GM12878 (cell line): ENCODE data around the gene HDAC7. TPM values are rescaled to one million over a fixed set of nuclear protein-coding genes. Genes with fewer than 3 reads are reported as not detected.

Source experiments
- ATAC-seq: fragments of 200-7000 bp; cut with Tn5 transposase; 3 replicates; pipeline ENCODE4 v1.9.1; 2020; ENCODE audit warnings: mild to moderate bottlenecking, moderate library complexity
- BruUV-seq: library from RNA; stranded (reverse); fragments of 400-500 nt; replicated peaks from 2 replicates; lab custom pipeline; 2021; lab: Mats Ljungman, UMichigan
- CTCF ChIA-PET: fragments of 300-600 bp; sonication (Branson Sonifier 250); formaldehyde crosslinking; extraction: SDS; loops from one replicate; lab custom pipeline; 2021; ENCODE audit warnings: inconsistent platforms; lab: Yijun Ruan, JAX
- POLR2A ChIA-PET: fragments of 350-600 bp; formaldehyde crosslinking; extraction: SDS; loops from one replicate; lab custom pipeline; 2021; ENCODE audit warnings: inconsistent platforms; lab: Charles Lee
- RAD21 ChIA-PET: fragments of 300-600 bp; sonication (Branson Sonifier 250); formaldehyde crosslinking; loops from one replicate; lab custom pipeline; 2023; ENCODE audit warnings: antibody characterized with exemption; ENCODE audit not compliant: unreplicated experiment; lab: Charles Lee
- SMC1A ChIA-PET: fragments of 300-600 bp; sonication (Branson Sonifier 250); formaldehyde crosslinking; loops from one replicate; lab custom pipeline; 2023; ENCODE audit not compliant: unreplicated experiment, uncharacterized antibody; lab: Charles Lee
- DNase-seq: peaks from one replicate; pipeline ENCODE4 v3.0.0-alpha.2; 2011; ENCODE audit warnings: low read depth, low spot score
- FAIRE-seq: peaks from 3 replicates; lab custom pipeline; 2011; peaks lifted over from hg19 to GRCh38; lab: Jason Lieb, UNC
- H2AFZ ChIP-seq: 2 replicates; pipeline ENCODE4 v1.6.0; 2011; ENCODE audit warnings: low read depth, low read length, control low read depth; ENCODE audit not compliant: control insufficient read depth
- H3K27ac ChIP-seq: 2 replicates; pipeline ENCODE4 v1.5.1; 2011; ENCODE audit warnings: control low read depth; ENCODE audit not compliant: control insufficient read depth, insufficient read depth
- H3K27me3 ChIP-seq, 2 experiments: replicated peaks in 1 of 2; 2 replicates each; pipeline versions ENCODE4 v1.6.0 to v1.6.1; 2011; ENCODE audit warnings: low read length in 1 of 2; ENCODE audit not compliant: control insufficient read depth in 2 of 2, insufficient read depth in 2 of 2
- H3K36me3 ChIP-seq, 2 experiments: 2 replicates each; pipeline ENCODE4 v1.5.1; 2011; ENCODE audit warnings: low read length in 1 of 2; ENCODE audit not compliant: control insufficient read depth in 2 of 2, insufficient read depth in 2 of 2
- H3K4me1 ChIP-seq: 2 replicates; pipeline ENCODE4 v1.6.1; 2011; ENCODE audit warnings: mild to moderate bottlenecking, low read length, moderate library complexity, mixed read lengths; ENCODE audit not compliant: control insufficient read depth, insufficient read depth
- H3K4me2 ChIP-seq: 2 replicates; pipeline ENCODE4 v1.6.0; 2011; ENCODE audit warnings: control low read depth; ENCODE audit not compliant: control insufficient read depth, insufficient read depth
- H3K4me3 ChIP-seq: fragments of 200-600 bp; sonication (generic); 2 replicates; pipeline ENCODE4 v1.5.1; 2016
- H3K79me2 ChIP-seq: 2 replicates; pipeline ENCODE4 v1.6.0; 2011; ENCODE audit warnings: low read length; ENCODE audit not compliant: control insufficient read depth, insufficient read depth
- H3K9ac ChIP-seq: 2 replicates; pipeline ENCODE4 v1.8.0; 2011; ENCODE audit warnings: low read length, control low read depth, mixed read lengths; ENCODE audit not compliant: control insufficient read depth, insufficient read depth
- H3K9me3 ChIP-seq: replicated peaks from 3 replicates; pipeline ENCODE4 v1.5.1; 2011; ENCODE audit warnings: mild to moderate bottlenecking, low read length; ENCODE audit not compliant: control insufficient read depth, insufficient read depth
- H4K20me1 ChIP-seq: 2 replicates; pipeline ENCODE4 v1.6.0; 2011; ENCODE audit not compliant: control insufficient read depth, insufficient read depth
- BHLHE40 ChIP-seq, 2 experiments: fragments of 450-650 bp in 1 of 2; IDR thresholded peaks; 2 replicates each; pipeline ENCODE4 v1.6.1; 2011 to 2017; ENCODE audit warnings: low read depth in 2 of 2, borderline replicate concordance in 1 of 2, improper control_type of control experiment in 1 of 2, low read length in 1 of 2, mild to moderate bottlenecking in 1 of 2
- EED ChIP-seq: sonication (generic); IDR thresholded peaks from 2 replicates; pipeline ENCODE4 v1.6.1; 2016; ENCODE audit warnings: antibody characterized with exemption, low read depth
- ETV6 ChIP-seq, 2 experiments: fragments of 450-650 bp in 1 of 2; IDR thresholded peaks in 1 of 2; conservative IDR thresholded peaks in 1 of 2; 2 replicates each; pipeline ENCODE4 v1.6.1; 2014; ENCODE audit warnings: antibody characterized with exemption in 1 of 2, borderline replicate concordance in 1 of 2, low read depth in 1 of 2, mild to moderate bottlenecking in 1 of 2, moderate library complexity in 1 of 2
- HCFC1 ChIP-seq: fragments of 150-350 bp; IDR thresholded peaks from 2 replicates; pipeline ENCODE4 v1.6.1; 2014; ENCODE audit warnings: low read length
- IKZF2 ChIP-seq, 2 experiments: fragments of 450-650 bp; IDR thresholded peaks; 2 replicates each; pipeline ENCODE4 v1.6.1; 2017; ENCODE audit warnings: mild to moderate bottlenecking in 2 of 2, moderate library complexity in 2 of 2
- LARP7 ChIP-seq: fragments of 450-650 bp; IDR thresholded peaks from 2 replicates; pipeline ENCODE4 v1.6.1; 2017; ENCODE audit warnings: mild to moderate bottlenecking
- NRF1 ChIP-seq: conservative IDR thresholded peaks from 2 replicates; pipeline ENCODE4 v1.6.1; 2011; ENCODE audit warnings: mild to moderate bottlenecking, low read depth, low read length, improper control_type of control experiment
- RCOR1 ChIP-seq: conservative IDR thresholded peaks from 2 replicates; pipeline ENCODE4 v1.6.1; 2012; ENCODE audit warnings: low read depth, low read length, improper control_type of control experiment
- RELA ChIP-seq: fragments of 450-650 bp; IDR thresholded peaks from 2 replicates; pipeline ENCODE4 v1.8.0; 2014; ENCODE audit warnings: borderline replicate concordance; ENCODE audit not compliant: partially characterized antibody
- SREBF2 ChIP-seq: IDR thresholded peaks from 2 replicates; pipeline ENCODE4 v1.6.1; 2012; ENCODE audit warnings: mild to moderate bottlenecking, low read length
- ZSCAN29 ChIP-seq: fragments of 450-650 bp; IDR thresholded peaks from 2 replicates; pipeline ENCODE4 v1.6.1; 2017; ENCODE audit warnings: mild to moderate bottlenecking, moderate library complexity
- WGBS: methylation state at CpG from one replicate; pipeline ENCODE4 v1.1.6; 2016; ENCODE audit warnings: low lambda C conversion rate; ENCODE audit not compliant: insufficient replicate concordance, insufficient coverage; ENCODE audit errors: missing lambda C conversion rate; 5-methylcytosine and 5-hydroxymethylcytosine counted together
- in situ Hi-C: fragments of 300-500 bp; cut with MboI; formaldehyde crosslinking; loops from 9 replicates; pipeline ENCODE4 v1.14.3; 2018; ENCODE audit warnings: mixed read lengths
- intact Hi-C: fragments of 100-400 bp; cut with micrococcal nuclease; formaldehyde crosslinking; loops from one replicate; pipeline ENCODE4 v1.14.2; 2022; ENCODE audit not compliant: unreplicated experiment
- polyA plus RNA-seq, 11 experiments: library from polyadenylated mRNA; depleted of rRNA in 4 of 11; unstranded in 6 of 11; stranded (reverse) in 5 of 11; fragments of >200 nt; fragmentation: Nextera tagmentation in 4 of 11; fragmentation: Illumina TruSeq in 1 of 11; extraction: Ambion mirVana in 4 of 11; extraction: Trizol in 1 of 11; gene quantifications; 1 replicate in 1 of 11; 2 replicates in 10 of 11; pipeline versions ENCODE4 v1.2.1 to v1.2.3, GENCODE V29; 2011 to 2016; ENCODE audit warnings: inconsistent platforms in 2 of 11, missing spikeins in 2 of 11, low read depth in 1 of 11
- total RNA-seq, 4 experiments: library from RNA; depleted of rRNA in 3 of 4; stranded (reverse); fragments of >200 nt in 3 of 4; fragmentation: Illumina TruSeq in 1 of 4; extraction: Trizol in 1 of 4; gene quantifications; 2 replicates each; pipeline versions ENCODE4 v1.2.1 to v1.2.3, GENCODE V29; 2013 to 2021
- TF ChIP-seq, protein P1 (sequence below): IDR thresholded peaks from 2 replicates; pipeline ENCODE4 v1.6.1; 2012; ENCODE audit warnings: improper control_type of control experiment, low read depth, low read length; ENCODE audit not compliant: insufficient replicate concordance
- TF ChIP-seq, protein P2 (sequence below): fragments of 450-650 bp; IDR thresholded peaks from 2 replicates; pipeline ENCODE4 v1.6.1; 2017; ENCODE audit warnings: borderline replicate concordance
- TF ChIP-seq, protein P3 (sequence below): IDR thresholded peaks from 2 replicates; pipeline ENCODE4 v1.6.1; 2011; ENCODE audit warnings: mild to moderate bottlenecking, low read depth, low read length, moderate library complexity; ENCODE audit not compliant: insufficient replicate concordance

The HDAC7 gene
- total and polyA plus RNA-seq, 10 of the 15 experiments (the other 5 are each of a cell fraction or from before 2014, with no cell fraction given), result 0.47 to 18.3 (median 5.4) TPM

DNA sequence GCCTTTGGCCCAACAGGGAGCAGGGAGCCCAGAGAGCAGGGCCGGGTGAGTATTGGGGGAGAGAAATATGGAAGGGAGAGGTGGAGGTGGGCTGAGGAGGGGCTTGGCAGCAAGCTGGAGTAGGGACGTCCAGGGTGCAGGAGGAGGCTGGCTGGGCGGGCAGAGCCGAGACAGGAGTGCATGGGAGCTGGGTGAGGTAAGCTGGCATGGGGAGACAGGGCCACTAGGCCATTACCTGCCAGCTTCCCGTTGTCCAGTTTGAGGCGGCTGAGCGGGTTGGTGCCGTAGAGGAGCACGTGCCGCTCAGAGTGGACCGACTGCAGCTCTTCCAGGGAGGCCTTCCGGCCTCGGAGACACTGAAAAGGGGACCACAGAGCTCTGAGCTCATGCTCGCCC, 28.4 kb downstream of the HDAC7 start (continued):
- TF ChIP-seq, protein P1, sequence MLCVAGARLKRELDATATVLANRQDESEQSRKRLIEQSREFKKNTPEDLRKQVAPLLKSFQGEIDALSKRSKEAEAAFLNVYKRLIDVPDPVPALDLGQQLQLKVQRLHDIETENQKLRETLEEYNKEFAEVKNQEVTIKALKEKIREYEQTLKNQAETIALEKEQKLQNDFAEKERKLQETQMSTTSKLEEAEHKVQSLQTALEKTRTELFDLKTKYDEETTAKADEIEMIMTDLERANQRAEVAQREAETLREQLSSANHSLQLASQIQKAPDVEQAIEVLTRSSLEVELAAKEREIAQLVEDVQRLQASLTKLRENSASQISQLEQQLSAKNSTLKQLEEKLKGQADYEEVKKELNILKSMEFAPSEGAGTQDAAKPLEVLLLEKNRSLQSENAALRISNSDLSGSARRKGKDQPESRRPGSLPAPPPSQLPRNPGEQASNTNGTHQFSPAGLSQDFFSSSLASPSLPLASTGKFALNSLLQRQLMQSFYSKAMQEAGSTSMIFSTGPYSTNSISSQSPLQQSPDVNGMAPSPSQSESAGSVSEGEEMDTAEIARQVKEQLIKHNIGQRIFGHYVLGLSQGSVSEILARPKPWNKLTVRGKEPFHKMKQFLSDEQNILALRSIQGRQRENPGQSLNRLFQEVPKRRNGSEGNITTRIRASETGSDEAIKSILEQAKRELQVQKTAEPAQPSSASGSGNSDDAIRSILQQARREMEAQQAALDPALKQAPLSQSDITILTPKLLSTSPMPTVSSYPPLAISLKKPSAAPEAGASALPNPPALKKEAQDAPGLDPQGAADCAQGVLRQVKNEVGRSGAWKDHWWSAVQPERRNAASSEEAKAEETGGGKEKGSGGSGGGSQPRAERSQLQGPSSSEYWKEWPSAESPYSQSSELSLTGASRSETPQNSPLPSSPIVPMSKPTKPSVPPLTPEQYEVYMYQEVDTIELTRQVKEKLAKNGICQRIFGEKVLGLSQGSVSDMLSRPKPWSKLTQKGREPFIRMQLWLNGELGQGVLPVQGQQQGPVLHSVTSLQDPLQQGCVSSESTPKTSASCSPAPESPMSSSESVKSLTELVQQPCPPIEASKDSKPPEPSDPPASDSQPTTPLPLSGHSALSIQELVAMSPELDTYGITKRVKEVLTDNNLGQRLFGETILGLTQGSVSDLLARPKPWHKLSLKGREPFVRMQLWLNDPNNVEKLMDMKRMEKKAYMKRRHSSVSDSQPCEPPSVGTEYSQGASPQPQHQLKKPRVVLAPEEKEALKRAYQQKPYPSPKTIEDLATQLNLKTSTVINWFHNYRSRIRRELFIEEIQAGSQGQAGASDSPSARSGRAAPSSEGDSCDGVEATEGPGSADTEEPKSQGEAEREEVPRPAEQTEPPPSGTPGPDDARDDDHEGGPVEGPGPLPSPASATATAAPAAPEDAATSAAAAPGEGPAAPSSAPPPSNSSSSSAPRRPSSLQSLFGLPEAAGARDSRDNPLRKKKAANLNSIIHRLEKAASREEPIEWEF, result no peak
- TF ChIP-seq NRF1 (no peak), EED (no peak)
- TF ChIP-seq, all 136 proteins: peak for 0

DNA sequence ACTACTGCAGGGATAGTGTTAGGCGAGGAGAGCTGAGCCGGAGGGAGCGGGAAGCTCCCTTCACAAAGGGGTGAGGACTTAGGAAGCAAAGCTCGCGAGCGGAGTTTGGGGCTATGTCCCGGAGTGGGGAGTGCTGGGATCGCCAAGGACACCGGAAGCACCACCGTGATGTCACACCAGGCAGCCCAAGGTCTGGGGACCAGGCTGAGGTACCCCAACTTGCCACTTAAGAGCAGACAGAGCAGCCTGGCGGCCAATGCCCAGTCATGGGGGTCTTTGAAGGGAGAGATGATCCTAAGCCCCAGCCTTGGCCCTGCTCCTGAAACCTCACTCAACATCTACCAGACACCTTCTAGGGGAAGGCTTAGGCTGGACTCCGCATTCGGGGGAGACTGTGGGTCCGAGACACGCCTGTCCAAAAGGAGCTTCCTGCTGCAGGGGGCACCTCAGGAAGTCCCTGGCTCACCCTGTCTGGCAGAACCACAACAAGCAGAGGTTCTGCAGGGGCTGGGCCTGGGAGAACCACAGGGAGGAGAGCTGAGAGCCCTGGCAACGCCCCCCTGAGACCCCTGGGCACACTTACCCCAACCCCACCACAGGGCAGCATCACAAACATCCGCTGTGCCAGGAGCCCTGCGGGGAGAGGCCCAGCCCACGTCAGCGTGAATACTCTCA, 28.9 kb downstream of the HDAC7 start:
- intact Hi-C loops, result no loop called here
- FAIRE-seq, result no peak
- RAD21 ChIA-PET, result interaction anchor here (1.0 to 1.1 kb wide), 2 partner anchors 11 to 48 kb away, joined by 3 read pairs; no protein-coding TSS in a partner anchor
- TF ChIP-seq, protein P2, sequence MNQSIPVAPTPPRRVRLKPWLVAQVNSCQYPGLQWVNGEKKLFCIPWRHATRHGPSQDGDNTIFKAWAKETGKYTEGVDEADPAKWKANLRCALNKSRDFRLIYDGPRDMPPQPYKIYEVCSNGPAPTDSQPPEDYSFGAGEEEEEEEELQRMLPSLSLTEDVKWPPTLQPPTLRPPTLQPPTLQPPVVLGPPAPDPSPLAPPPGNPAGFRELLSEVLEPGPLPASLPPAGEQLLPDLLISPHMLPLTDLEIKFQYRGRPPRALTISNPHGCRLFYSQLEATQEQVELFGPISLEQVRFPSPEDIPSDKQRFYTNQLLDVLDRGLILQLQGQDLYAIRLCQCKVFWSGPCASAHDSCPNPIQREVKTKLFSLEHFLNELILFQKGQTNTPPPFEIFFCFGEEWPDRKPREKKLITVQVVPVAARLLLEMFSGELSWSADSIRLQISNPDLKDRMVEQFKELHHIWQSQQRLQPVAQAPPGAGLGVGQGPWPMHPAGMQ, result no peak
- TF ChIP-seq RCOR1, result no peak
- no peak for TF ChIP-seq RELA
- TF ChIP-seq, protein P3, sequence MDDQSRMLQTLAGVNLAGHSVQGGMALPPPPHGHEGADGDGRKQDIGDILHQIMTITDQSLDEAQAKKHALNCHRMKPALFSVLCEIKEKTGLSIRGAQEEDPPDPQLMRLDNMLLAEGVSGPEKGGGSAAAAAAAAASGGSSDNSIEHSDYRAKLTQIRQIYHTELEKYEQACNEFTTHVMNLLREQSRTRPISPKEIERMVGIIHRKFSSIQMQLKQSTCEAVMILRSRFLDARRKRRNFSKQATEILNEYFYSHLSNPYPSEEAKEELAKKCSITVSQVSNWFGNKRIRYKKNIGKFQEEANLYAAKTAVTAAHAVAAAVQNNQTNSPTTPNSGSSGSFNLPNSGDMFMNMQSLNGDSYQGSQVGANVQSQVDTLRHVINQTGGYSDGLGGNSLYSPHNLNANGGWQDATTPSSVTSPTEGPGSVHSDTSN, result no peak
- no peak for TF ChIP-seq ZSCAN29
- no peak for TF ChIP-seq BHLHE40 (IDR thresholded peaks at IDR 0.05; ENCODE audit: borderline replicate concordance in 1 of 2, low read depth in 2 of 2, low read length in 1 of 2)
- no peak for TF ChIP-seq IKZF2 (IDR thresholded peaks at IDR 0.05)
- no peak for TF ChIP-seq SREBF2
- no peak for TF ChIP-seq ETV6 (conservative IDR thresholded peaks at IDR 0.05 in 1 of 2, IDR thresholded peaks at IDR 0.05 in 1 of 2; ENCODE audit: borderline replicate concordance in 1 of 2, low read depth in 1 of 2)
- no peak for TF ChIP-seq LARP7
- no peak for TF ChIP-seq HCFC1

More for the DNA sequence above, 28.9 kb downstream of the HDAC7 start:
- Histone ChIP-seq H3K4me3 (no peak overlapping the region), H2AFZ (no peak overlapping the region), H4K20me1 (no peaks in the 10 kb centered on the region), H3K27me3 (no peaks in the 10 kb centered on the region), H3K9ac (no peak overlapping the region), H3K4me2 (no peak overlapping the region), H3K4me1 (no peaks in the 10 kb centered on the region), H3K27ac (no peak overlapping the region), H3K9me3 (no peaks in the 10 kb centered on the region), H3K36me3 (peaks cover 0 to 7% of the 10 kb centered on the region in 2 experiments; a peak in 1 of 4 replicates), H3K79me2 (no peaks in the 10 kb centered on the region)
- ChIA-PET CTCF (interaction anchor here (0.7 to 5.3 kb wide), 3 partner anchors 12 to 48 kb away, joined by 3 to 36 read pairs (median 4); no protein-coding TSS in a partner anchor), POLR2A (interaction anchor here (1.2 kb wide), 1 partner anchor 9 kb away, joined by 4 read pairs; no protein-coding TSS in a partner anchor), SMC1A (interaction anchor here (1.5 to 1.7 kb wide), 2 partner anchors 45 to 47 kb away, joined by 4 read pairs; no protein-coding TSS in a partner anchor)
- ATAC-seq, result no peak
- in situ Hi-C loops, result no loop called here
- BruUV-seq, result no TSS peak
- DNase-seq, result no peak
- 77% methylated on average over 20 of the region's 20 CpGs for WGBS
